Stimulated activated CD4-positive, alpha-beta T cell treated with anti-CD3 and anti-CD28 coated beads, Interleukin-4, amount 100 ng/mL, for 1 hour (primary cell): ENCODE data around the gene RANBP10.
"Not testable (repeated sequence)": the region's sequence is repeated elsewhere in the genome, so short reads cannot be mapped to it uniquely, and the experiment has no call there.

Experiments used
- DNase-seq: peaks from one replicate; pipeline ENCODE4 v3.0.0-alpha.2; 2020

The RANBP10 gene

GRCh38 chr16:67806428-67807147 lies at the start of gene RANBP10, which contains the start of gene TSNAXIP1:
RANBP10 (minus strand) TSS chr16:67806560; CDS start chr16:67806536, 24 bp downstream.
TSNAXIP1 (plus strand) TSS chr16:67806889; CDS start chr16:67807150, 261 bp downstream.
- DNase-seq = peak; percentile 94

- DNase-seq = no peak
Measured at GRCh38 chr16:67855789-67856188, 49.4 kb upstream of the RANBP10 start.

GRCh38 chr16:67853670-67854069 lies 47.3 kb upstream of the RANBP10 start:
- DNase-seq = no peak

GRCh38 chr16:67848118-67848517 lies 41.8 kb upstream of the RANBP10 start:
- no peak for DNase-seq

GRCh38 chr16:67847064-67847861 lies 40.9 kb upstream of the RANBP10 start, which contains the start of gene CENPT:
CENPT (minus strand) TSS chr16:67847693; CDS start chr16:67833859, 13,834 bp downstream.
- no peak for DNase-seq

GRCh38 chr16:67846320-67847063 lies 40.1 kb upstream of the RANBP10 start, which contains the start of gene NUTF2:
NUTF2 (plus strand) TSS chr16:67846933; CDS start chr16:67865131, 18,198 bp downstream.
- DNase-seq = peak; percentile 95

GRCh38 chr16:67846063-67846319 lies 39.6 kb upstream of the RANBP10 start:
- DNase-seq = no peak

GRCh38 chr16:67845291-67846062 lies 39.1 kb upstream of the RANBP10 start:
- no peak for DNase-seq

- no peak for DNase-seq
Measured at GRCh38 chr16:67844497-67844896, 38.1 kb upstream of the RANBP10 start.

GRCh38 chr16:67843343-67843765 lies 37.0 kb upstream of the RANBP10 start:
- DNase-seq = no peak

GRCh38 chr16:67842509-67843342 lies 36.4 kb upstream of the RANBP10 start:
- peak; percentile 57 for DNase-seq

- DNase-seq = peak; percentile 92
Measured at GRCh38 chr16:67841816-67842508, 35.6 kb upstream of the RANBP10 start, which contains the start of gene THAP11. THAP11 (plus strand) TSS chr16:67842320; CDS start chr16:67842555, 235 bp downstream.

GRCh38 chr16:67841198-67841815 lies 34.9 kb upstream of the RANBP10 start:
- DNase-seq = no peak

GRCh38 chr16:67837811-67838210 lies 31.5 kb upstream of the RANBP10 start:
- DNase-seq = no peak

GRCh38 chr16:67837190-67837589 lies 30.8 kb upstream of the RANBP10 start:
- not testable (repeated sequence) for DNase-seq

GRCh38 chr16:67834242-67834614 lies 27.9 kb upstream of the RANBP10 start:
- DNase-seq = no peak

GRCh38 chr16:67833415-67834241 lies 27.3 kb upstream of the RANBP10 start:
- DNase-seq = peak; percentile 92

- no peak for DNase-seq
Measured at GRCh38 chr16:67833030-67833414, 26.7 kb upstream of the RANBP10 start.

- no peak for DNase-seq
Measured at GRCh38 chr16:67828651-67829050, 22.3 kb upstream of the RANBP10 start.
